Karpas-422 (cell line): ENCODE measurements around the gene GATC. TPM values are rescaled to one million over a fixed set of nuclear protein-coding genes. Genes with fewer than 3 reads are reported as not detected.

Source experiments
- DNase-seq: peaks from one replicate; pipeline ENCODE4 v3.0.0-alpha.2; 2015
- H2AFZ ChIP-seq: fragments of 200-600 bp; sonication (generic); 2 replicates; pipeline ENCODE4 v1.6.1; 2014; ENCODE audit warnings: antibody characterized with exemption, low read length, mixed read lengths
- H3K27ac ChIP-seq: fragments of 200-600 bp; sonication (generic); 2 replicates; pipeline ENCODE4 v1.5.1; 2014; ENCODE audit warnings: mild to moderate bottlenecking, low read length, moderate library complexity
- H3K27me3 ChIP-seq: fragments of 200-600 bp; sonication (generic); 2 replicates; pipeline ENCODE4 v1.6.1; 2014; ENCODE audit warnings: low read length, mixed read lengths
- H3K36me3 ChIP-seq: fragments of 200-600 bp; sonication (generic); 2 replicates; pipeline ENCODE4 v1.6.1; 2014; ENCODE audit warnings: low read length, mixed read lengths; ENCODE audit not compliant: insufficient read depth
- H3K4me1 ChIP-seq: fragments of 200-600 bp; sonication (generic); 2 replicates; pipeline ENCODE4 v1.6.1; 2014; ENCODE audit warnings: mild to moderate bottlenecking, low read length, mixed read lengths
- H3K4me2 ChIP-seq: fragments of 200-600 bp; sonication (generic); 2 replicates; pipeline ENCODE4 v1.6.1; 2014; ENCODE audit warnings: low read length, low read depth, mild to moderate bottlenecking; ENCODE audit not compliant: poor library complexity, severe bottlenecking
- H3K4me3 ChIP-seq: fragments of 200-600 bp; sonication (generic); 2 replicates; pipeline ENCODE4 v1.5.1; 2014; ENCODE audit warnings: mild to moderate bottlenecking, antibody characterized with exemption, low read length, mixed read lengths
- H3K79me2 ChIP-seq: fragments of 200-600 bp; sonication (generic); 2 replicates; pipeline ENCODE4 v1.6.1; 2014; ENCODE audit warnings: mild to moderate bottlenecking, low read length, mixed read lengths
- H3K9ac ChIP-seq: fragments of 200-600 bp; sonication (generic); 2 replicates; pipeline ENCODE4 v1.6.0; 2014; ENCODE audit warnings: low read length
- H3K9me2 ChIP-seq: fragments of 200-600 bp; sonication (generic), shearing (Covaris generic); replicated peaks from 2 replicates; pipeline ENCODE4 v1.6.0; 2014; ENCODE audit warnings: mild to moderate bottlenecking, low read length, moderate library complexity; ENCODE audit not compliant: insufficient read depth
- H3K9me3 ChIP-seq: fragments of 300-700, 200-600 bp; sonication (generic); 2 replicates; pipeline ENCODE4 v1.6.1; 2014; ENCODE audit warnings: low read length, mixed read lengths
- H4K20me1 ChIP-seq: fragments of 200-600 bp; sonication (generic); 2 replicates; pipeline ENCODE4 v1.6.1; 2014; ENCODE audit warnings: mild to moderate bottlenecking, antibody characterized with exemption, low read length, low read depth; ENCODE audit not compliant: insufficient read depth
- total RNA-seq: library from RNA; depleted of rRNA; stranded (reverse); fragments of >200 nt; shearing (Covaris generic); gene quantifications from 2 replicates; pipeline ENCODE4 v1.2.3, GENCODE V29; 2014; ENCODE audit warnings: low replicate concordance

GATC gene
- total RNA-seq, 1 experiment from 2014 or later = 21.9 TPM

DNA sequence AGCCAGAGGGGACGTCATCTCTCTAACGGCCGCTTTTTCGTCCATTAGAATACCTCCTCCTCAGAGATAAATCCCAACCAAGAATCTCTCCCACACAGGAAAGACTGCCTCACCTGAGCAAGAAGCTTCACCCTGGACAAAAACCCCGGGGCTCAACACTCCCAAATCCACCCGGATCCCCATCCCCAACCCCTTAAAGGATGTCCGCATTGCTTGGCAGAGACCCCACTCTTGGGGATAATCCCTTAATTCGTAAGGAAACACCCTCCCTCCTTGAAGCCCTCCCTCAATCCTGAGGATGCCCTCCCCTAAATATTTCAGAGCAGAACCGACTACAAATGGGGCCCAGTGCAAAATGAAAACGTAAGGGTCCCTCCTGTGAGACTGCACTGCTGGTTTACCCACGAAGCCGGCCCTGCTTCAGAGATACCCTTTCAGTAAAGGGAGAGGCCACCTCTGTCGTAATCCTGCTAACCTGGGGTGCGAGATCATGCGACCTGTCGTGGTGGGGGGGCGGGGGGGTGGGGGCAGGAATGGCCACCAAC lies 49.0 kb downstream of the GATC start:
- H3K4me3 ChIP-seq = peak overlapping the region; percentile 96
- no peaks in the 10 kb centered on the region for H3K9me2 ChIP-seq
- peaks cover 19% of the 10 kb centered on the region for H3K79me2 ChIP-seq
- H4K20me1 ChIP-seq = peaks cover 16% of the 10 kb centered on the region
- H2AFZ ChIP-seq = peak overlapping the region; percentile 99
- H3K9ac ChIP-seq = peak overlapping the region; percentile 79
- H3K9me3 ChIP-seq = no peaks in the 10 kb centered on the region
- no peak for DNase-seq
- no peak overlapping the region for H3K27ac ChIP-seq
- no peaks in the 10 kb centered on the region for H3K27me3 ChIP-seq
- H3K4me2 ChIP-seq = peak overlapping the region; percentile 99
- H3K4me1 ChIP-seq = peaks cover 19% of the 10 kb centered on the region
- peaks cover 15% of the 10 kb centered on the region; the same call in 1 of the 2 replicates for H3K36me3 ChIP-seq

DNA sequence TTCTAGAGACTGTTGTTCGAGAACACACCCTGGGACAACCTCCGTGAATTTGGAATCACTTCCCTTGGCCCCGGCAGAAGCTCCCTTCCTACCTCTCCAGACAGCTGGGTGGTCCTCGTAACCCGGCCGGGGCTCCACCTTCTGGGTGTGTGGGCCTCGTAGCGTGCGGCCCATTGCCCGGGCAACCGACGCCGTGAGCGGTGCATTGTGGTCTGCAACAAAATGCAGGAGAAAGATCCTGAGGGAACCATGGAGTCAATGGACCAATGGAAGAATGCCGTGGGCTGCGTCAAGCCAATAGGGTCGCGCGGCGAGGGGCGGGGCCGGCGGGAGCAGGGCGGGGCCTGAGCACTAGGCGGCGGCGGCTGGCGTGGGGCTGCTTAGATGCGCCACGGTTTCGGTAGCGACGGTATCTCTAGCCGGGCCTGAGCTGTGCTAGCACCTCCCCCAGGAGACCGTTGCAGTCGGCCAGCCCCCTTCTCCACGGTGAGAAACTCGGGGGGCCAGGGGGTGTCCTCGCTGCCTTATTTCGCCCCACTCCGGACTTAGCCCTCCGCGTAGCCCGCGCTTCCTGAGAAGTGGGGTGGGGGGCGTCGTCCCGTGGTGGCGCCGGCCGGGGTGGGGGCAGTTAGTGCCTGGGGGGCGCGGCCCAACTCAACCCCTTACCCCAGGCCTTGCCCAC lies 49.6 kb downstream of the GATC start, which contains the start of gene DYNLL1:
TSS of gene DYNLL1 (plus strand) at position 383 of the 682 bp plus-strand sequence. CDS start 309 bp downstream, outside the sequence.
- peak within 1 kb of the TSS; percentile 99 for H2AFZ ChIP-seq

DNA sequence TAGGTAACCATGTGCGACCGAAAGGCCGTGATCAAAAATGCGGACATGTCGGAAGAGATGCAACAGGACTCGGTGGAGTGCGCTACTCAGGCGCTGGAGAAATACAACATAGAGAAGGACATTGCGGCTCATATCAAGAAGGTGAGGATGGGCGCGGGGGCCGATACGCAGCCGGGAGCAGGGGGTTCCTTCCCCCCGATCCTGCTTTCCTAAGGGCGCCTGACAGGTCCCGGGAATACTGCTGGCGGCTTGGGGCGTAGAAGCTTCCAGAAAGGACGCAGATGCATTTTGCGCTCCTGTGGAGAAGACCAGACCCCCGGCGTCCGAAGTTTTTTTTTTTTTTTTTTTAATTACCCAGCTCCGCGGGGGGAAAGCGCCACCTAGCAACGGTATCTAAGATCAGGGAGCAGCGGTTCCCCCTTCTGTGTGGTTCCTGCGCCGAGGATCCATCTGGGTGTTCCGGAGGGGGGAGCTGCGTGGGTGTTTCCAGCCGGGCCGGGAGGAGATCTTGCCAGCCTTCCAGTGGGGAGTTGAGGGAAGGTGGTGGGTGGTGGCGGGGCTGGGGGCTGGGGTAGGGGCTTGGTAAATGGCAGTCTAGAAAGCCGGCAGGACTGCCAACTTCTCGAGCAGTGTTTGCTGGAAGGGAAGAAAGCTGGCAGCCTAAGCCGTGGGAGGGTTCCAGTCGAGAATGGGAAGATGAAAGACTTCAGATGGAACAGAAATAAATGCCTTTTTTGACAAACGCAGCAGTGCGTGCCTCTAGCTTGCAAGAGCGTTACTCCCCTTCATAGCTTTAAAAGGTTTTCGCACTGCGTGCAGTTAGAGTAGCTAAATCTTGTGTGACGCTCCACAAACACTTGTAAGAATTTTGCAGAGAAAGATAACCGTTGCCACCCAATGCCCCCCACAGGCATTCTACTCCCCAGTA lies 50.4 kb downstream of the GATC start:
- H3K4me3 ChIP-seq = peak overlapping the region; percentile 96
- H3K9ac ChIP-seq = peak overlapping the region; percentile 96
- peak overlapping the region; percentile 86 for H3K27ac ChIP-seq
- no peak overlapping the region for H2AFZ ChIP-seq
- peak overlapping the region; percentile 94 for H3K4me2 ChIP-seq
- H3K79me2 ChIP-seq = peaks cover 19% of the 10 kb centered on the region
- peaks cover 15% of the 10 kb centered on the region; the same call in 1 of the 2 replicates for H3K36me3 ChIP-seq
- peaks cover 19% of the 10 kb centered on the region for H3K4me1 ChIP-seq
- H3K9me3 ChIP-seq = no peaks in the 10 kb centered on the region
- H3K9me2 ChIP-seq = no peaks in the 10 kb centered on the region
- no peaks in the 10 kb centered on the region for H3K27me3 ChIP-seq
- peaks cover 16% of the 10 kb centered on the region for H4K20me1 ChIP-seq
- DNase-seq = peak; percentile 80

More for the DNA sequence above, 49.6 kb downstream of the GATC start, which contains the start of gene DYNLL1:
- Histone ChIP-seq H3K4me3 (peak within 1 kb of the TSS; percentile 96), H3K4me2 (peak within 1 kb of the TSS; percentile 99), H3K79me2 (peaks cover 19% of the 10 kb centered on the region), H3K27me3 (no peaks in the 10 kb centered on the region), H3K27ac (peak within 1 kb of the TSS; percentile 86), H3K9me3 (no peaks in the 10 kb centered on the region), H3K9me2 (no peaks in the 10 kb centered on the region), H3K4me1 (peaks cover 19% of the 10 kb centered on the region), H3K9ac (peak within 1 kb of the TSS; percentile 96), H3K36me3 (peaks cover 15% of the 10 kb centered on the region; the same call in 1 of the 2 replicates), H4K20me1 (peaks cover 16% of the 10 kb centered on the region)
- DNase-seq = peak; percentile 99

DNA sequence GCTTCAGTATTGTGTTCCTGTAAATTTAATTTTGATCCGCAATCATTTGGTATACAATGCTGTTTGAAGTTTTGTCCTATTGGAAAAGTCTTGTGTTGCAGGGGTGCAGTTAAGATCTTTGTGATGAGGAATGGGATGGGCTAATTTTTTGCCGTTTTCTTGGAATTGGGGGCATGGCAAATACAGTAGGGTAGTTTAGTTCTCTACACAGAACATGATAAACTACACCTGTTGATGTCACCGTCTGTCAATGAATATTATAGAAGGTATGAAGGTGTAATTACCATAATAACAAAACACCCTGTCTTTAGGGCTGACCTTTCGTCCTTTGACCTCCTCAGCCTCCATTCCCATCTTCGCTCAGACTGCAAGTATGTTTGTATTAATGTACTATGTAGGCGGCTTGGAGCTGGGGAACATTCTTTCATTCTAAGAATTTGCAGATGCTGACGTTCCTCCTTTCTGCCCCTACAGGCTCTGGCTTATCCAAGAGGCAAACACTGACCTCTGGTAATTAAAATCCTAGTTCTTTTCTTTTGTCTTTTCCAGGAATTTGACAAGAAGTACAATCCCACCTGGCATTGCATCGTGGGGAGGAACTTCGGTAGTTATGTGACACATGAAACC lies 51.4 kb downstream of the GATC start:
- Histone ChIP-seq H4K20me1 (peaks cover 16% of the 10 kb centered on the region), H3K9me2 (no peaks in the 10 kb centered on the region), H3K4me1 (peaks cover 19% of the 10 kb centered on the region), H3K27me3 (no peaks in the 10 kb centered on the region), H3K4me2 (peak overlapping the region; percentile 94), H3K79me2 (peaks cover 19% of the 10 kb centered on the region), H3K9me3 (no peaks in the 10 kb centered on the region), H3K4me3 (peak overlapping the region; percentile 96), H2AFZ (no peak overlapping the region), H3K36me3 (peaks cover 15% of the 10 kb centered on the region; the same call in 1 of the 2 replicates), H3K9ac (peak overlapping the region; percentile 96), H3K27ac (peak overlapping the region; percentile 86)
- DNase-seq = no peak

DNA sequence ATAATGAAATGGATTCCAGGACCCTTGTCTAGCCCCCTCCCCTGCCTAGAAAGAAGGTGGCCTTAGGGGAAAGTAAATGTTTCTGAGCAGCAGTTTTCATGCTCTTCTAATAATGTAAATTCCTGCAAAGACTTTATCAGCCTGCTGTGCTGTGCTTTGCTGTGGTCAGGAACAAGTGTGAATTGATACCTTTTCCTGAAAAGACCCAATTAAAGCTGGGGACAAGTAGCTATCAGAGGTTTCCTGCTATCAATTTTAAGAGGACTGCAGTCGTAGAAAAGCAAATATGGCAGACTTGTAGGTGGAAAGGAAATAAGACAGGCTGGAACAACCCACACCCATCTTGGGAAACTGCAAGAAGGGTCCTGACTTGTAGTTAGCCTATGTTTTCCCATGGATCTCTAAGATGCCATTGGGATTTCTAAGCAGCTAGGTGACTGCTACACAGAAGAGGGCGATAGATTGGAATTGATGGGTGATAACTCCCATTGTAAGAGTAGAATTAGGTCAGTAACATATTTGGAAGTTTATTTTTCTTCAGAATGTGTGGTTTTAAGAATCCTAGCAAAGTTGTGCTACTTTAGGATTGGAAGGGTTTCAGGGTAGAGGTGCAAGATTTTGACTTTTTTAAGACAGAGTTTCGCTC lies 52.7 kb downstream of the GATC start:
- no peak overlapping the region for H3K9ac ChIP-seq
- H3K27ac ChIP-seq = no peak overlapping the region
- H3K27me3 ChIP-seq = no peaks in the 10 kb centered on the region
- H3K9me3 ChIP-seq = no peaks in the 10 kb centered on the region
- H3K9me2 ChIP-seq = no peaks in the 10 kb centered on the region
- no peak for DNase-seq
- H3K4me3 ChIP-seq = no peak overlapping the region
- H3K36me3 ChIP-seq = peaks cover 15% of the 10 kb centered on the region; the same call in 1 of the 2 replicates
- H3K4me1 ChIP-seq = peaks cover 19% of the 10 kb centered on the region
- H3K4me2 ChIP-seq = no peak overlapping the region
- peaks cover 19% of the 10 kb centered on the region for H3K79me2 ChIP-seq
- no peak overlapping the region for H2AFZ ChIP-seq
- H4K20me1 ChIP-seq = peaks cover 16% of the 10 kb centered on the region

DNA sequence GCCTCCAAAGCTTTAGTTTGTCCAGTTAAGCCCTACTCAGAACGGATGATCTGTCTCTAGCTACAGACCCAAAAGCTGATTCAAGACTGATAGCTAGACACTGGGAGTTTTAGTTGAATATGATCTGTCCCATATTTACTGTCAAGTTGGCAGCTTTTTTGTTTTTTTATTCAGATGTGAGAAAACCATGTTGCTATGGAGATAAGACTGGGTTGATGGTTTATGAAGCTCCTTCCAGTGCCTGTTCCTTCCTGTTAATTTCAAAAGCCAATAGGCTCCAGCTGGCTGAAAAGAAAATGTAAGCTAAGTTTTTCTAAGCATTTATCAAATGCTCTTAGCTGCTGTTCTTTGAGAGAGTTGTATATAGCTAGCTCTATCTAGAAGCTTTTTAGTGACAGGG lies 54.3 kb downstream of the GATC start:
- Histone ChIP-seq H3K4me1 (peaks cover 10% of the 10 kb centered on the region), H3K9ac (no peak overlapping the region), H2AFZ (no peak overlapping the region), H3K4me3 (no peak overlapping the region), H3K9me3 (no peaks in the 10 kb centered on the region), H3K79me2 (peaks cover 19% of the 10 kb centered on the region), H3K4me2 (no peak overlapping the region), H3K27ac (no peak overlapping the region), H4K20me1 (peaks cover 16% of the 10 kb centered on the region), H3K27me3 (no peaks in the 10 kb centered on the region), H3K9me2 (no peaks in the 10 kb centered on the region), H3K36me3 (peaks cover 15% of the 10 kb centered on the region; the same call in 1 of the 2 replicates)
- DNase-seq = no peak

DNA sequence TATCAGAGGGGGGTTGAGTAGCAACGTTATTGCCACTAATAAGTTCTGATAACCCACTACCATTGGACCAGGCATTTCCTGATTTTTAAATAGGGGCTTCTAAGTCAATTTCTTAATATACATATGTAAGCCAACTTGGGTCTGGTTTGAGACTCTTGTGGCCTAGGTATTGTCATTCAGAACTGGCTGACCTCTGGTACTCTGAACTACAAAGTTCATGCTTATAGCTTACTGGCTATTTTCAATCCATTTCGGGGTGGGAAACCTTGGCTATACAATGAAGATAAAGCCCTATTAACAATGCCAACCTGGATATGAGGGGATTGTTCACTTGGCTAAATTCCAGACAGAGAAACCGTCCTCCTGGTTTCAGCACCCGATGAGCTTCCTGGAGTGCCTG lies 58.3 kb downstream of the GATC start:
- H4K20me1 ChIP-seq = no peaks in the 10 kb centered on the region
- H2AFZ ChIP-seq = no peak overlapping the region
- H3K4me2 ChIP-seq = no peak overlapping the region
- no peaks in the 10 kb centered on the region for H3K79me2 ChIP-seq
- H3K4me1 ChIP-seq = no peaks in the 10 kb centered on the region
- no peak overlapping the region for H3K9ac ChIP-seq
- H3K27ac ChIP-seq = no peak overlapping the region
- no peaks in the 10 kb centered on the region for H3K27me3 ChIP-seq
- no peak overlapping the region for H3K4me3 ChIP-seq
- H3K36me3 ChIP-seq = no peaks in the 10 kb centered on the region; the same call in 1 of the 2 replicates
- no peaks in the 10 kb centered on the region for H3K9me2 ChIP-seq
- DNase-seq = no peak
- no peaks in the 10 kb centered on the region for H3K9me3 ChIP-seq
